ENCODE data around the gene TRIM27.
A peak's percentile ranks its signal among the peaks of the same experiment; 100 is the strongest.
"Not testable (repeated sequence)": the region's sequence is repeated elsewhere in the genome, so short reads cannot be mapped to it uniquely, and the experiment has no call there.

The TRIM27 gene

GRCh38 chr6:28896505-28897368 lies 27.0 kb downstream of the TRIM27 start:
- no peak for DNase-seq (ENCODE audit: low read depth, low spot score)

- peak; percentile 85 for DNase-seq (ENCODE audit: low read depth, low spot score)
Observed at GRCh38 chr6:28895131-28895812, 28.5 kb downstream of the TRIM27 start.

- DNase-seq (ENCODE audit: low read depth, low spot score): no peak
Observed at GRCh38 chr6:28893172-28893799, 30.5 kb downstream of the TRIM27 start.

GRCh38 chr6:28892525-28892924 lies 31.3 kb downstream of the TRIM27 start:
- no peak for DNase-seq (ENCODE audit: low read depth, low spot score)

DNA sequence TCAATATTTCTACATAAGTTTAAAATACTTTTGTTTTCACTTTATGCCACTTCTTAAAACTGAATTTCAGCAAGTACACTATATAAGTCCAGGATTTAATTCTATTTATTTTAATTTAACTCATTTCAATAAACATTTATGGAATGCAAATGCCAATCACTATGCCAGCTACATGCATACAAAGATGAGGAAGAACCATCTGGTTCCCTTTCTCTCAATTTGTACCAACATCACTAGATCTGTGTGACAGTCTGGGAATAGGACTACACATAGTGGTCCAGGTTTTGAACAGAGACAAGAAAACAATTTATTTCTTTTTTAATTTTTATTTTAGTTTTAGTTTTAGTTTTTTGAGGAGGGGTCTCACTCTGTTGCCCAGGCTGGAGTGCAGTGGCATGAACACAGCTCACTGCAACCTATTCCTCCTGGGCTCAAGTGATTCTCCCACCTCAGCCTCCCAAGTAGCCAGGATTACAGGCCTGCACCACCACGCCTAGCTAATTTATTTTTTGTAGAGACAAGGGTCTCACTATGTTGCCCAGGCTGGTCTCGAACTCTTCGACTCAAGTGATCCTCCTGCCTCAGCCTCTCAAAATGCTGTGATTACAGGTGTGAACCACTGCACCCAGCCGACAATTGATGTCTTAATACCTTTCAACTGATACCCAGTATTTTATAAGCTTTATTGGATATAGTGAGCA lies 35.8 kb downstream of the TRIM27 start:
- no peak for DNase-seq (ENCODE audit: low read depth, low spot score)

- no peak for DNase-seq (ENCODE audit: low read depth, low spot score)
Observed at GRCh38 chr6:28886079-28886439, 37.7 kb downstream of the TRIM27 start.

GRCh38 chr6:28884423-28885131 lies 39.2 kb downstream of the TRIM27 start:
- peak; percentile 37 for DNase-seq (ENCODE audit: low read depth, low spot score)

DNA sequence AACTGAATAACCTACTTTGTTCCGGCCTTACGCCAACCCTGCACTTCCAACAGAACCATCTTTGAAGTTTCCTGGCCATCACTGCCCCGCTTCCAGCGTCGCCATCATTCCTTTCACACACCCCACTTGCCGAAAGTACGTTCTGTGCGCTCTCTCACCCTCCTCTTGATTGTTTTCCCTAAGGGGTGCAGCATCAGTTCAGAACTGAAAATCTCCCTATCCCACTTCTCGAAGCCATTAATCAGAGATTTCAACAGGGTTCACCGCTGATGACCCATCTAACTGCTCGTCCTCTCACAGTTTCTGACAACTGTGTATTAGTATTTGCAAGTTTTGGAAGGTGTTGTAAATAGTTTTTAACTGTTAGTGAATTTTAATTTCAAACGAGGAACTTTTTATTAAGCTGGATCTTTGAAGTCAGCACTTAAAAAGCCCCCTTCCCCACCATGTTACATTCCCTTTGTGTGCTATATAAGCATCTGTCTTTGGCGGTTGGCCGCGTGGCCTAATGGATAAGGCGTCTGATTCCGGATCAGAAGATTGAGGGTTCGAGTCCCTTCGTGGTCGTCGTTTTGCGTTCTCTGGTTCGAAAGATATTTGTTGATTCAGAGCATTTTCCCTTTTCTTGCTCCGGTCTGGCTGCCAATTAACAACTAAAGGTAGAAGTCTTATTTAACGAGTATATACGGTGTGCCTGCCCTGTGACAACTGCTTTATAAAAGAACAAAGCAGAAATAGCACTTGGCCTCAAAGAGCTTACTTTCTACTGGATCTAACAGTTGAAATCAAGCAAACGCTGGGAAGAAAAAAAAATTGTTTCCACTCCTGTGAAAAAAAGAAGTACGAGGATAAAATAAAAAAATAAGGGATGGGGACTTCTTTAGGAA lies 42.6 kb downstream of the TRIM27 start:
- peak; percentile 21 for DNase-seq (ENCODE audit: low read depth, low spot score)

- DNase-seq (ENCODE audit: low read depth, low spot score): no peak
Observed at GRCh38 chr6:28880519-28880893, 43.3 kb downstream of the TRIM27 start.

GRCh38 chr6:28876710-28877109 lies 47.1 kb downstream of the TRIM27 start:
- no peak for DNase-seq (ENCODE audit: low read depth, low spot score)

DNA sequence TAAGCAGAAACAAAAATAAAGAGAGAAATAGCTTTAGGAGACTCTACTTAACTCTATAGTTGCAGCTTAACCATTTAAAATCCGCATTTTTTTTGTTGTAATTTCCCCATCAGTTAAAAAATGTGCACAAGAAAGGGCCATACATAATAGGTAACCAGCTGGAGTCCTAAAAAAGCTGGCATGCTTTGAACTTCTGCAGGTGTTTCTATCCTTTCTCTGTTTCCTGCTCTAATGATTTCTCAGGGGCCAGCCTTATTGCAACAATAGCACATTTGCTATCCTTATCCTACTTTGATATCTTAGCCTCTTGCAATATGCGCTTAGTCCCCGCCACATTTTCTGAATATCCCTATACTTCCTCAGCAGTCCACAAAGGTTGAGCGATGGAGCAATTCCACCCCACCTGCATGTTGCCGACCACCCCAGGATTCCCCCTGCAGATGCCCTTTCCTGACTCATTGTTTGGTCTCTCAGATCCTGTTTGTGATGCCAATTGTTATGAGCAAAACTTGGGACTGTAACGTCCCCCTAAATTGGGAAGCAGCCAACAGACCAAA lies 48.5 kb downstream of the TRIM27 start:
- no peak for DNase-seq (ENCODE audit: low read depth, low spot score)

DNA sequence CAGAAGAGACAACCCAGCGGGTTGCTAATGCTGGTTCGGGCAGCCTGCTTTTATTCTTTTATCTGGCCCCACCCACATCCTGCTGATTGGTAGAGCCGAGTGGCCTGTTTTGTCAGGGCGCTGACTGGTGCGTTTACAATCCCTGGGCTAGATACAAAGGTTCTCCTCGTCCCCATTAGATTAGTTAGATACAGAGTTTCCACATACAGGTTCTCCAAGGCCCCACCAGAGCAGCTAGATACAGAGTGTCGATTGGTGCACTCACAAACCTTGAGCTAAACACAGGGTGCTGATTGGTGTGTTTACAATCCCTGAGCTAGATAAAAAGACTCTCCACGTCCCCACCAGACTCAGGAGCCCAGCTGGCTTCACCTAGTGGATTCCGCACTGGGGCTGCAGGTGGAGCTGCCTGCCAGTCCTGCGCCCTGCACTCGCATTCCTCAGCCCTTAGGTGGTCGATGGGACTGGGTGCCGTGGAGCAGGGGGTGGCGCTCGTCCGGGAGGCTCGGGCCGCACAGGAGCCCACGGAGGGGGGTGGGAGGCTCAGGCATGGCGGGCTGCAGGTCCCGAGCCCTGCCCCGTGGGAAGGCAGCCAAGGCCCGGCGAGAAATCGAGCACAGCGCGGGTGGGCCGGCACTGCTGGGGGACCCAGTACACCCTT lies 51.5 kb downstream of the TRIM27 start:
- not testable (repeated sequence) for DNase-seq (ENCODE audit: low read depth, low spot score)

DNA sequence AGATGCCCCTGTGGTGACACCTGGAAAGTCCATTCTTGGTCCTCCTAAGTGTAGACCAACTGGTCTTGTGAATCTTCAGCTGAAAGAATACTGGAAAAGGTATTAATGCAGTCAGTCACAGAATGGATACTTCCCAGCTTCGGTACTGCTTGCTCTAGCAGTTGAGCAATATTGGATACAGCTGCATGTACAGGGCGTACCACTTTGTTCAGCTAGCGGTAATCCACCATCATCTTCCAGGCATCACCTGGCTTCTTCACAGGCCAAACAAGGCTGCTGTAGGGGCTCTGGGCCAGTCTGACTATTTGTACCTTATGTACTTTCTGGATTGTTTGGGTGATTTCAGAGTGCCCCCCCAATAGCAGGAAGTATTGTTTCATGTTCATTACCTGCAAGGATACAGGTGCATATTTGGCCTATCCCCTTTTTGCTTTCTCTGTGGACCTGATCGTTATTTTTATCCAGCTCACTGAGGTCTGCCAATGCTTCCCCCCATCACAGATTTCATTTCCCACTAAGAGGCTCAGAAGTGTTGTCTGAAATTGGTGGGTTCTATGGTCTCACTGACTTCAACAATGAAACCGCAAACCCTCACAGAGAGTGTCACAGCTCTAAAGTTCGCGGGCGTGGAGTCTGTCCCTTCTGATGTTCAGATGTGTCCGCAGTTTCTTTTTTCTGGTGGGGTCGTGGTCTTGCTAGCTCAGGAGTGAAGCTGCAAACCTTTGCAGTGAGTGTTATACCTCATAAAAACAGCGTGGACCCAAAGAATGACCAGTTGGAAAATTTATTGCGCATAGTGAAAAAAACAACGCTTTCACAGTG lies 52.2 kb downstream of the TRIM27 start:
- DNase-seq (ENCODE audit: low read depth, low spot score): no peak

- no peak for DNase-seq (ENCODE audit: low read depth, low spot score)
Observed at GRCh38 chr6:28868873-28869272, 54.9 kb downstream of the TRIM27 start.

GRCh38 chr6:28867086-28867409 lies 56.7 kb downstream of the TRIM27 start:
- DNase-seq (ENCODE audit: low read depth, low spot score): no peak

DNA sequence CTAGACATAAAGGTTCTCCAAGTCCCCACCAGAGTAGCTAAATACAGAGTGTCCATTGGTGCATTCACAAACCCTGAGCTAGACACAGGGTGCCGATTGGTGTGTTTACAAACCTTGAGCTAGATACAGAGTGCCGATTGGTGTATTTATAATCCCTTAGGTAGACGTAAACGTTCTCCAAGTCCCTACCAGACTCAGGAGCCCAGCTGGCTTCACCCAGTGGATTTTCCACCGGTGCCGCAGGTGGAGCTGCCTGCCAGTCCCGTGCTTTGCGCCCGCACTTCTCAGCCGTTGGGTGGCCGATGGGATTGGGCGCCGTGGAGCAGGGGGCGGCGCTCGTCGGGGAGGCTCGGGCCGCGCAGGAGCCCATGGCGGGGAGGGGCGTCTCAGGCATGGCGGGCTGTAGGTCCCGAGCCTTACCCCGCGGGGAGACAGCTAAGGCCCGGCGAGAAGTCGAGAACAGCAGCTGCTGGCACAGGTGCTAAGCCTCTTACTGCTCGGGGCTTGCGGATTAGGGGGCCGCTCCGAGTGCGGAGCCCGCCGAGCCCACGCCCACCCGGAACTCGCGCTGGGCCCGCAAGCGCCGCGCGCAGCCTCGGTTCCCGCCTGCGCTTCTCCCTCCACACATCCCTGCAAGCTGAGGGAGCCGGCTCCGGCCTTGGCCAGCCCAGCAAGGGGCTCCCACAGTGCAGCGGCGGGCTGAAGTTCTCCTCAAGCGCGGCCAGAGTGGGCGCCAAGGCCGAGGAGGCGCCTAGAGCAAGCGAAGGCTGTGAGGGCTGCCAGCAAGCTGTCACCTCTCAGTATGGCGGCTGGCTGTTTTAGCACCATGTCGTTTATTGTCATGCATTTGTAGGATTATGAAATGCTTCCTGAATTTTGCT lies 57.3 kb downstream of the TRIM27 start:
- DNase-seq (ENCODE audit: low read depth, low spot score): peak; percentile 45

- peak; percentile 33 for DNase-seq (ENCODE audit: low read depth, low spot score)
Observed at GRCh38 chr6:28865401-28866204, 58.2 kb downstream of the TRIM27 start.

Data from activated CD4-positive, CD25-positive, alpha-beta regulatory T cell treated with anti-CD3 and anti-CD28 coated beads, Interleukin-2, amount 50 U/mL, for 16 hours (primary cell).